HUDEP-2 (cell line): ENCODE results near the gene KRT16.
"Not testable (repeated sequence)": the region's sequence is repeated elsewhere in the genome, so short reads cannot be mapped to it uniquely, and the experiment has no call there.

Experiments
- DNase-seq, 76 experiments: peaks; one replicate each; lab custom pipeline; 2025; ENCODE audit not compliant: unreplicated experiment in 76 of 76; lab: John Stamatoyannopoulos, UW

KRT16 gene

GRCh38 chr17:41628621-41629255 lies 16.2 kb upstream of the KRT16 start:
- not testable (repeated sequence) for DNase-seq

- DNase-seq: not testable (repeated sequence)
Measured at GRCh38 chr17:41628073-41628370, 15.5 kb upstream of the KRT16 start.

- DNase-seq: no peak
Measured at GRCh38 chr17:41627316-41628072, 14.9 kb upstream of the KRT16 start.

GRCh38 chr17:41626914-41627295 lies 14.3 kb upstream of the KRT16 start:
- DNase-seq: not testable (repeated sequence)

GRCh38 chr17:41626028-41626913 lies 13.7 kb upstream of the KRT16 start:
- DNase-seq: not testable (repeated sequence)

- no peak for DNase-seq
Measured at GRCh38 chr17:41625602-41626001, 13.0 kb upstream of the KRT16 start.

- DNase-seq: no peak
Measured at GRCh38 chr17:41624208-41625101, 11.9 kb upstream of the KRT16 start, which contains the start of gene KRT17. TSS of gene KRT17 (minus strand) at chr17:41624575. CDS start at chr17:41624509, 66 bp downstream.

- not testable (repeated sequence) for DNase-seq
Measured at GRCh38 chr17:41623184-41623861, 10.8 kb upstream of the KRT16 start.

GRCh38 chr17:41622340-41623183 lies 10.0 kb upstream of the KRT16 start:
- DNase-seq: not testable (repeated sequence)

GRCh38 chr17:41621916-41622315 lies 9.3 kb upstream of the KRT16 start:
- DNase-seq: no peak

- not testable (repeated sequence) for DNase-seq
Measured at GRCh38 chr17:41621435-41621817, 8.9 kb upstream of the KRT16 start.

GRCh38 chr17:41620583-41621434 lies 8.2 kb upstream of the KRT16 start:
- no peak for DNase-seq

- not testable (repeated sequence) for DNase-seq
Measured at GRCh38 chr17:41619927-41620582, 7.5 kb upstream of the KRT16 start.

GRCh38 chr17:41619036-41619926 lies 6.7 kb upstream of the KRT16 start:
- DNase-seq: no peak

- DNase-seq: no peak
Measured at GRCh38 chr17:41618341-41619035, 5.9 kb upstream of the KRT16 start.

- DNase-seq: no peak
Measured at GRCh38 chr17:41617698-41618097, 5.1 kb upstream of the KRT16 start.
